ENCODE results near the gene LAMA2.

DNA sequence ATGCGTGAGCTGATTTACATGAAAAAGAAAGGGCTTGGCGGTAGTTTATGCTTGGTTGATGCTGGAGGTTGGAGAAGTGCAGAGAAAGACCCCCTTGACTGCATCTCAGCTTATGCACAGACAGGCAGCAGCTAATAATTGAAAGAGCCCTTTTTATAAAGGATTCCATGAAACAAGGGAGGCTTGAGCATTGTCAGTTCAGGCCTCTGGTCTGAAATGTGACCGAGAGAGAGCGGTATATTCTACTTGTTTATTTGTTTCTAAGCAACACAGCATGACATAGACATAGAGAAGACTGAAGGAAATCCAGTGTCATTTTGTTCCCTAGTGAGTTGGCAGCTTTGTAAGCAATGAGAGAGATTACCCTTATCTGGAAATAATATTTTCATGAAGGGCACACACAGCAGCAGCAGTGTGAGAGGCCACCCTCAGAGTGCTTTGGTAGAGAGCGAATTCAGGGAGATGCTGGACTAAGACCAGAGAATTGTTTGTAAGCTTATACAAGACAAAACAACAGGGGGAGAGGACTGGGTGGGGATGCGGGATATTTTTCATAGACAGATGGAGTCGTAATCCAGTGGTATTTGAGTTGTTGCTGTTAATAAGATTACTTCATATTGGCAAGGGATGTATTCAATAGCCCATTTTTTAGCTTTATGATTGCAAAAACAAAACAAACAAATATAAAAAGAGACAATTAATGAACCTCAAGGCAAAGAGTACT lies 34.6 kb upstream of the LAMA2 start:
- TF ChIP-seq, protein P1, sequence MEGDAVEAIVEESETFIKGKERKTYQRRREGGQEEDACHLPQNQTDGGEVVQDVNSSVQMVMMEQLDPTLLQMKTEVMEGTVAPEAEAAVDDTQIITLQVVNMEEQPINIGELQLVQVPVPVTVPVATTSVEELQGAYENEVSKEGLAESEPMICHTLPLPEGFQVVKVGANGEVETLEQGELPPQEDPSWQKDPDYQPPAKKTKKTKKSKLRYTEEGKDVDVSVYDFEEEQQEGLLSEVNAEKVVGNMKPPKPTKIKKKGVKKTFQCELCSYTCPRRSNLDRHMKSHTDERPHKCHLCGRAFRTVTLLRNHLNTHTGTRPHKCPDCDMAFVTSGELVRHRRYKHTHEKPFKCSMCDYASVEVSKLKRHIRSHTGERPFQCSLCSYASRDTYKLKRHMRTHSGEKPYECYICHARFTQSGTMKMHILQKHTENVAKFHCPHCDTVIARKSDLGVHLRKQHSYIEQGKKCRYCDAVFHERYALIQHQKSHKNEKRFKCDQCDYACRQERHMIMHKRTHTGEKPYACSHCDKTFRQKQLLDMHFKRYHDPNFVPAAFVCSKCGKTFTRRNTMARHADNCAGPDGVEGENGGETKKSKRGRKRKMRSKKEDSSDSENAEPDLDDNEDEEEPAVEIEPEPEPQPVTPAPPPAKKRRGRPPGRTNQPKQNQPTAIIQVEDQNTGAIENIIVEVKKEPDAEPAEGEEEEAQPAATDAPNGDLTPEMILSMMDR (IDR thresholded peaks at IDR 0.05): no peak
- no peak for TF ChIP-seq POLR2A (IDR thresholded peaks at IDR 0.05)
